K562 (cell line): ENCODE measurements around the gene PRM1. TPM values are rescaled to one million over a fixed set of nuclear protein-coding genes. Genes with fewer than 3 reads are reported as not detected.

Experiments
- ATAC-seq: fragments of 200-7000 bp; cut with Tn5 transposase; 3 replicates; pipeline ENCODE4 v1.9.1; 2020; ENCODE audit warnings: moderate library complexity
- BruUV-seq: library from RNA; stranded (reverse); fragments of 400-500 nt; replicated peaks from 2 replicates; lab custom pipeline; 2021; lab: Mats Ljungman, UMichigan
- CTCF ChIA-PET: fragments of 300-600 bp; formaldehyde crosslinking; extraction: SDS; loops from one replicate; lab custom pipeline; 2021; ENCODE audit warnings: low intra/inter-chr PET ratio; lab: Yijun Ruan, JAX
- POLR2A ChIA-PET: fragments of 300-600, 350-650 bp; sonication (Branson Sonifier 250); formaldehyde crosslinking; extraction: SDS; loops from one replicate; lab custom pipeline; 2021; ENCODE audit warnings: antibody characterized with exemption, inconsistent platforms; lab: Yijun Ruan, JAX
- DNase-seq, 4 experiments: peaks; one replicate each; pipeline versions ENCODE4 v3.0.0 to v3.0.0-alpha.2; 2011 to 2018; ENCODE audit warnings: low spot score in 3 of 4, mixed read lengths in 3 of 4; ENCODE audit errors: extremely low read depth in 1 of 4
- FAIRE-seq: peaks from 2 replicates; lab custom pipeline; 2011; peaks lifted over from hg19 to GRCh38; lab: Jason Lieb, UNC
- H2AFZ ChIP-seq: 2 replicates; pipeline ENCODE4 v1.6.0; 2011; ENCODE audit warnings: low read depth, low read length, control low read depth, inconsistent platforms
- H3K27ac ChIP-seq: fragments of 200-600 bp; 3 replicates; pipeline ENCODE4 v1.8.0; 2011; ENCODE audit warnings: low read depth, mild to moderate bottlenecking, control low read depth, inconsistent platforms, low read length, moderate library complexity, mixed read lengths; ENCODE audit errors: extremely low read depth
- H3K27me3 ChIP-seq, 2 experiments: fragments of 300-600 bp in 1 of 2; 2 replicates in 1 of 2; 3 replicates in 1 of 2; pipeline versions ENCODE4 v1.6.0 to v1.8.0; 2011; ENCODE audit warnings: inconsistent platforms in 2 of 2, low read length in 2 of 2, mild to moderate bottlenecking in 1 of 2, mixed read lengths in 1 of 2, moderate library complexity in 1 of 2; ENCODE audit not compliant: control insufficient read depth in 2 of 2, insufficient read depth in 2 of 2
- H3K36me3 ChIP-seq: fragments of 300-600 bp; 3 replicates; pipeline ENCODE4 v1.8.0; 2011; ENCODE audit warnings: mild to moderate bottlenecking, low read length, inconsistent platforms; ENCODE audit not compliant: control insufficient read depth, insufficient read depth
- H3K4me1 ChIP-seq, 2 experiments: fragments of 200-600 bp in 1 of 2; replicated peaks in 1 of 2; 2 replicates in 1 of 2; 3 replicates in 1 of 2; pipeline versions ENCODE4 v1.5.1 to v1.8.0; 2011; ENCODE audit warnings: inconsistent platforms in 2 of 2, low read length in 2 of 2, mild to moderate bottlenecking in 1 of 2, mixed read lengths in 1 of 2, moderate library complexity in 1 of 2; ENCODE audit not compliant: control insufficient read depth in 2 of 2, insufficient read depth in 2 of 2
- H3K4me2 ChIP-seq: 2 replicates; pipeline ENCODE4 v1.6.1; 2011; ENCODE audit warnings: low read length, control low read depth, inconsistent platforms, mixed read lengths; ENCODE audit not compliant: insufficient read depth
- H3K4me3 ChIP-seq: fragments of 200-600 bp; sonication (generic), shearing (Covaris generic); 2 replicates; pipeline ENCODE4 v1.5.1; 2016; ENCODE audit warnings: control low read depth, inconsistent platforms
- H3K79me2 ChIP-seq: fragments of 200-600 bp; 3 replicates; pipeline ENCODE4 v1.8.0; 2011; ENCODE audit warnings: low read length, inconsistent platforms; ENCODE audit not compliant: control insufficient read depth, insufficient read depth
- H3K9ac ChIP-seq, 2 experiments: 2 replicates each; pipeline versions ENCODE4 v1.6.0 to v1.6.1; 2011; ENCODE audit warnings: low read depth in 2 of 2, low read length in 2 of 2, control low read depth in 1 of 2, inconsistent platforms in 1 of 2, mild to moderate bottlenecking in 1 of 2, mixed read lengths in 1 of 2; ENCODE audit not compliant: insufficient read depth in 1 of 2
- H3K9me1 ChIP-seq: one replicate; pipeline ENCODE4 v1.6.0; 2011; ENCODE audit warnings: inconsistent platforms, mild to moderate bottlenecking, low read length, moderate library complexity; ENCODE audit not compliant: control insufficient read depth, insufficient read depth
- H3K9me3 ChIP-seq: replicated peaks from 2 replicates; pipeline ENCODE4 v1.5.1; 2011; ENCODE audit warnings: low read depth, low read length, inconsistent platforms; ENCODE audit not compliant: control insufficient read depth, insufficient read depth
- H4K20me1 ChIP-seq: replicated peaks from 2 replicates; pipeline ENCODE4 v1.6.1; 2011; ENCODE audit warnings: low read length, inconsistent platforms, mixed read lengths; ENCODE audit not compliant: control insufficient read depth, insufficient read depth
- BRF2 ChIP-seq: IDR thresholded peaks from 3 replicates; pipeline ENCODE4 v1.6.1; 2011; ENCODE audit warnings: borderline replicate concordance, mild to moderate bottlenecking; ENCODE audit not compliant: insufficient read length, insufficient read depth
- DIDO1 ChIP-seq: fragments of 450-650 bp; IDR thresholded peaks from 2 replicates; pipeline ENCODE4 v1.6.1; 2016; ENCODE audit warnings: low read depth, missing biosample characterization, missing genetic modification characterization
- DMBX1 ChIP-seq: fragments of 250-450 bp; sonication (Bioruptor Pico); IDR thresholded peaks from 2 replicates; pipeline ENCODE4 v1.8.0; 2022; ENCODE audit warnings: inconsistent platforms, mild to moderate bottlenecking, moderate library complexity, borderline replicate concordance
- ELF2 ChIP-seq: fragments of 250-450 bp; sonication (Bioruptor Pico); IDR thresholded peaks from 2 replicates; pipeline ENCODE4 v1.5.0; 2021; ENCODE audit warnings: mild to moderate bottlenecking
- EWSR1 ChIP-seq: fragments of 450-650 bp; IDR thresholded peaks from 2 replicates; pipeline ENCODE4 v1.6.1; 2018; ENCODE audit warnings: borderline replicate concordance, mild to moderate bottlenecking, low read depth, moderate library complexity; ENCODE audit not compliant: partially characterized antibody
- WGBS: fragments of 100-300 bp; shearing (Covaris generic); methylation state at CpG from one replicate; pipeline ENCODE4 v1.1.6; 2016; ENCODE audit warnings: low coverage, mixed read lengths; ENCODE audit not compliant: insufficient coverage; ENCODE audit errors: missing lambda C conversion rate; 5-methylcytosine and 5-hydroxymethylcytosine counted together
- in situ Hi-C: fragments of 300-500 bp; cut with MboI; formaldehyde crosslinking; loops from 4 replicates; pipeline ENCODE4 v1.15.0; 2018; ENCODE audit warnings: inconsistent platforms, mixed read lengths
- intact Hi-C: fragments of 100-400 bp; cut with micrococcal nuclease; formaldehyde crosslinking; loops from 2 replicates; pipeline ENCODE4 v1.14.2; 2022
- polyA plus RNA-seq, 8 experiments: library from polyadenylated mRNA; depleted of rRNA in 4 of 8; stranded (reverse) in 5 of 8; unstranded in 3 of 8; fragments of >200 nt; fragmentation: Nextera tagmentation in 2 of 8; fragmentation: Illumina TruSeq in 1 of 8; extraction: Ambion mirVana in 2 of 8; extraction: Trizol in 1 of 8; gene quantifications; 2 replicates each; pipeline versions ENCODE4 v1.2.1 to v1.2.3, GENCODE V29; 2011 to 2014; ENCODE audit warnings: inconsistent platforms in 1 of 8, missing spikeins in 1 of 8
- total RNA-seq, 7 experiments: library from RNA; depleted of rRNA in 6 of 7; stranded (reverse); fragments of >200 nt in 6 of 7; fragmentation: Illumina TruSeq in 2 of 7; extraction: Trizol in 2 of 7; gene quantifications; 2 replicates each; pipeline versions ENCODE4 v1.2.1 to v1.2.3, GENCODE V29; 2011 to 2021; ENCODE audit warnings: low replicate concordance in 1 of 7

The PRM1 gene
- total and polyA plus RNA-seq, 9 of the 15 experiments (the other 6 are each of a cell fraction or from before 2014, with no cell fraction given), result not detected

GRCh38 chr16:11330526-11331237, 49.6 kb upstream of the PRM1 start (continued):
- TF ChIP-seq DIDO1, result no peak
- TF ChIP-seq, all 486 proteins: peak for 2

GRCh38 chr16:11329891-11330290, 48.8 kb upstream of the PRM1 start:
- H3K9me1 ChIP-seq, result no peaks in the 10 kb centered on the region
- no peaks in the 10 kb centered on the region for H3K79me2 ChIP-seq
- no peak overlapping the region for H3K27ac ChIP-seq
- H3K4me3 ChIP-seq, result no peak overlapping the region
- H3K9me3 ChIP-seq, result peaks cover 4% of the 10 kb centered on the region; the same call in 1 of the 2 replicates
- no peak for TF ChIP-seq EWSR1
- TF ChIP-seq DMBX1, result no peak
- TF ChIP-seq BRF2, result no peak
- no peak for TF ChIP-seq ELF2 (CRISPR knock-in tag)
- ChIA-PET POLR2A (no interaction called here), CTCF (no interaction called here)
- H3K4me1 ChIP-seq, result no peaks in the 10 kb centered on the region; a peak in 1 of 5 replicates
- H3K4me2 ChIP-seq, result no peak overlapping the region
- no peaks in the 10 kb centered on the region for H4K20me1 ChIP-seq
- in situ Hi-C loops, result no loop called here
- no peak overlapping the region for H3K9ac ChIP-seq
- DNase-seq (no peak), ATAC-seq (no peak), FAIRE-seq (no peak)
- intact Hi-C loops, result no loop called here
- peaks cover 16 to 38% of the 10 kb centered on the region in 2 experiments; a peak in 4 of 5 replicates for H3K27me3 ChIP-seq
- H3K36me3 ChIP-seq, result no peaks in the 10 kb centered on the region
- no TSS peak for BruUV-seq
- no peak overlapping the region for H2AFZ ChIP-seq
- WGBS, result 18% methylated on average over 3 of the region's 3 CpGs
